Testis (tissue), 3 donors: Measurements from ENCODE around the gene FAM131A. TPM values are rescaled to one million over a fixed set of nuclear protein-coding genes. Genes with fewer than 3 reads are reported as not detected.
A peak's percentile ranks its signal among the peaks of the same experiment; 100 is the strongest.

Experiments
- DNase-seq: peaks from one replicate; pipeline ENCODE4 v3.0.0-alpha.2; 2019
- H3K27ac ChIP-seq, 2 donors: fragments of 200-600 bp; sonication (generic); one replicate each; pipeline ENCODE4 v1.5.1; 2019
- H3K27me3 ChIP-seq: fragments of 200-600 bp; sonication (generic); one replicate; pipeline ENCODE4 v1.5.1; 2019
- H3K36me3 ChIP-seq: fragments of 200-600 bp; sonication (generic); one replicate; pipeline ENCODE4 v1.5.1; 2017; ENCODE audit warnings: low read depth; ENCODE audit errors: missing control alignments
- H3K4me1 ChIP-seq: fragments of 200-600 bp; sonication (generic); one replicate; pipeline ENCODE4 v1.5.1; 2019
- H3K4me3 ChIP-seq, 2 donors: fragments of 200-600 bp; sonication (generic); one replicate each; pipeline ENCODE4 v1.5.1; 2017 to 2019
- H3K9me3 ChIP-seq: fragments of 200-600 bp; sonication (generic); one replicate; pipeline ENCODE4 v1.5.1; 2017
- CTCF ChIP-seq, 3 experiments: fragments of 450-650 bp in 2 of 3; fragments of 200-600 bp in 1 of 3; sonication (generic) in 1 of 3; IDR thresholded peaks; one replicate each; pipeline ENCODE4 v1.5.1; 2016 to 2019; ENCODE audit warnings: antibody characterized with exemption in 3 of 3, mild to moderate bottlenecking in 2 of 3, moderate library complexity in 1 of 3
- POLR2A ChIP-seq: fragments of 450-650 bp; IDR thresholded peaks from one replicate; pipeline ENCODE4 v1.6.1; 2017; ENCODE audit warnings: antibody characterized with exemption, mild to moderate bottlenecking, moderate library complexity
- WGBS, 2 donors: methylation state at CpG; one replicate each; pipeline ENCODE4 v1.1.5; 2018; 5-methylcytosine and 5-hydroxymethylcytosine counted together
- intact Hi-C: fragments of 100-400 bp; cut with DNase I; formaldehyde crosslinking; loops from one replicate; pipeline ENCODE4 v1.15.1; 2023; ENCODE audit warnings: low total_unique reads
- polyA plus RNA-seq: library from polyadenylated mRNA; stranded (reverse); fragments of 350-450 nt; fragmentation: Illumina TruSeq; extraction: RNeasy Lipid Tissue Mini Kit (QIAGEN cat#74804); gene quantifications from one replicate; pipeline ENCODE4 v1.2.3, GENCODE V29; 2014; ENCODE audit warnings: low read depth, low replicate concordance; ENCODE audit not compliant: insufficient read depth
- total RNA-seq, 2 donors: library from RNA; depleted of rRNA; stranded (reverse); fragments of >200 nt; gene quantifications; one replicate each; pipeline ENCODE4 v1.2.3, GENCODE V29; 2016

Gene FAM131A
- total and polyA plus RNA-seq, 3 donors from 2014 or later = 28.1 to 77.2 (median 75.9) TPM

- Histone ChIP-seq H3K4me3 (no peak overlapping the region), H3K36me3 (no peaks in the 10 kb centered on the region), H3K27me3 (no peaks in the 10 kb centered on the region), H3K4me1 (peaks cover 54% of the 10 kb centered on the region), H3K27ac (no peak overlapping the region), H3K9me3 (no peaks in the 10 kb centered on the region)
- DNase-seq = no peak
- intact Hi-C loops = loop anchor here (10.0 kb wide), 1 partner anchor 48 kb away; the partner anchor contains the start of genes CLCN2 and POLR2H
- TF ChIP-seq CTCF (IDR thresholded peaks at IDR 0.05) (no peak), POLR2A (no peak)
- WGBS, 2 donors = 66% methylated on average over 5 of the region's 5 CpGs
These were observed 20.2 kb upstream of the FAM131A start for GRCh38 chr3:184317201-184317600.

- DNase-seq = peak; percentile 98
- H3K9me3 ChIP-seq = no peaks in the 10 kb centered on the region
- H3K27me3 ChIP-seq = no peaks in the 10 kb centered on the region
- H3K27ac ChIP-seq = peak overlapping the region; percentile 89 to 91
- intact Hi-C loops = no loop called here
- WGBS, 2 donors = 34% methylated on average over 4 of the region's 4 CpGs; no CpG with 5 or more reads in 1 of the 2 donors
- H3K36me3 ChIP-seq = no peaks in the 10 kb centered on the region
- peaks cover 58% of the 10 kb centered on the region for H3K4me1 ChIP-seq
- TF ChIP-seq POLR2A (no peak), CTCF (IDR thresholded peaks at IDR 0.05) (no peak)
- peak overlapping the region in 1 of 2 donors; percentile 12 for H3K4me3 ChIP-seq
These were observed 17.3 kb upstream of the FAM131A start for GRCh38 chr3:184320104-184320445.

- peak overlapping the region; percentile 17 to 19 for H3K27ac ChIP-seq
- H3K9me3 ChIP-seq = no peaks in the 10 kb centered on the region
- no peaks in the 10 kb centered on the region for H3K27me3 ChIP-seq
- no peak for DNase-seq
- H3K4me1 ChIP-seq = peaks cover 47% of the 10 kb centered on the region
- peaks cover 4% of the 10 kb centered on the region for H3K36me3 ChIP-seq
- intact Hi-C loops = no loop called here
- no peak overlapping the region for H3K4me3 ChIP-seq
- TF ChIP-seq CTCF (IDR thresholded peaks at IDR 0.05) (no peak), POLR2A (no peak)
- 75 to 81% methylated on average over 5 of the region's 5 CpGs for WGBS, 2 donors
These were observed 15.7 kb upstream of the FAM131A start for GRCh38 chr3:184321666-184322065.

GRCh38 chr3:184322731-184323487 lies 14.5 kb upstream of the FAM131A start:
- no peak for TF ChIP-seq CTCF (IDR thresholded peaks at IDR 0.05)
- TF ChIP-seq POLR2A = no peak
- peaks cover 4% of the 10 kb centered on the region for H3K36me3 ChIP-seq
- intact Hi-C loops = no loop called here

GRCh38 chr3:184323696-184324095 lies 13.7 kb upstream of the FAM131A start:
- Histone ChIP-seq H3K4me3 (no peak overlapping the region), H3K27ac (peak overlapping the region in 1 of 2 donors; percentile 2), H3K27me3 (no peaks in the 10 kb centered on the region), H3K4me1 (peaks cover 36% of the 10 kb centered on the region), H3K36me3 (peaks cover 4% of the 10 kb centered on the region), H3K9me3 (no peaks in the 10 kb centered on the region)
- intact Hi-C loops = no loop called here
- peak; percentile 49 for DNase-seq
- no peak for TF ChIP-seq POLR2A
- TF ChIP-seq CTCF (IDR thresholded peaks at IDR 0.05) = no peak
- 75 to 76% methylated on average over 8 of the region's 8 CpGs for WGBS, 2 donors

More at GRCh38 chr3:184322731-184323487, 14.5 kb upstream of the FAM131A start:
- no peaks in the 10 kb centered on the region for H3K27me3 ChIP-seq
- no peak for DNase-seq
- H3K27ac ChIP-seq = peak overlapping the region in 1 of 2 donors; percentile 2
- H3K4me3 ChIP-seq = no peak overlapping the region
- WGBS, 2 donors = 82 to 86% methylated on average over 14 to 20 of the region's 20 CpGs
- no peaks in the 10 kb centered on the region for H3K9me3 ChIP-seq
- peaks cover 42% of the 10 kb centered on the region for H3K4me1 ChIP-seq
